Loucy (cell line): ENCODE results near the gene ATG13.

Experiments used
- CTCF ChIP-seq: fragments of 200-600 bp; sonication (generic); conservative IDR thresholded peaks from 2 replicates; pipeline ENCODE4 v1.5.1; 2014; ENCODE audit warnings: mild to moderate bottlenecking, antibody characterized with exemption, low read length
- EZH2phosphoT487 ChIP-seq: fragments of 200-600 bp; IDR thresholded peaks from 2 replicates; pipeline ENCODE4 v1.6.1; 2018; ENCODE audit warnings: antibody characterized with exemption, mild to moderate bottlenecking, moderate library complexity, borderline replicate concordance

GRCh38 chr11:46682773-46683752, 65.7 kb downstream of the ATG13 start:
- no peak for TF ChIP-seq CTCF
- no peak for TF ChIP-seq EZH2phosphoT487
